GM21786 (cell line): ENCODE measurements around the gene GDPD5.

Experiments used
- ATAC-seq: cut with Tn5 transposase; IDR thresholded peaks from one replicate; pipeline ENCODE4 v1.9.1; 2021; ENCODE audit not compliant: unreplicated experiment

The GDPD5 gene

GRCh38 chr11:75558939-75559843 is 33.5 kb upstream of the GDPD5 start:
- ATAC-seq: no peak

GRCh38 chr11:75557666-75558494 is 32.1 kb upstream of the GDPD5 start:
- ATAC-seq: no peak

- ATAC-seq: no peak
Observed at GRCh38 chr11:75556275-75556674, 30.5 kb upstream of the GDPD5 start.

- ATAC-seq: no peak
Observed at GRCh38 chr11:75555079-75555811, 29.5 kb upstream of the GDPD5 start.

- no peak for ATAC-seq
Observed at GRCh38 chr11:75554258-75555022, 28.7 kb upstream of the GDPD5 start.

GRCh38 chr11:75553889-75554257 is 28.1 kb upstream of the GDPD5 start:
- ATAC-seq: no peak

- no peak for ATAC-seq
Observed at GRCh38 chr11:75553182-75553581, 27.4 kb upstream of the GDPD5 start.

GRCh38 chr11:75549370-75549958 is 23.7 kb upstream of the GDPD5 start:
- ATAC-seq: no peak

- no peak for ATAC-seq
Observed at GRCh38 chr11:75548595-75549272, 23.0 kb upstream of the GDPD5 start.

- no peak for ATAC-seq
Observed at GRCh38 chr11:75547617-75548058, 21.9 kb upstream of the GDPD5 start.

GRCh38 chr11:75547177-75547576 is 21.4 kb upstream of the GDPD5 start:
- ATAC-seq: no peak

GRCh38 chr11:75543806-75544205 is 18.1 kb upstream of the GDPD5 start:
- no peak for ATAC-seq

- no peak for ATAC-seq
Observed at GRCh38 chr11:75542088-75542438, 16.3 kb upstream of the GDPD5 start.

GRCh38 chr11:75541193-75542087 is 15.7 kb upstream of the GDPD5 start:
- ATAC-seq: no peak

GRCh38 chr11:75539459-75540334 is 14.0 kb upstream of the GDPD5 start:
- no peak for ATAC-seq

GRCh38 chr11:75538150-75538942 is 12.6 kb upstream of the GDPD5 start:
- ATAC-seq: no peak

GRCh38 chr11:75537740-75538139 is 12.0 kb upstream of the GDPD5 start:
- no peak for ATAC-seq
